ENCODE results near the gene PLA1A.

PLA1A gene

DNA sequence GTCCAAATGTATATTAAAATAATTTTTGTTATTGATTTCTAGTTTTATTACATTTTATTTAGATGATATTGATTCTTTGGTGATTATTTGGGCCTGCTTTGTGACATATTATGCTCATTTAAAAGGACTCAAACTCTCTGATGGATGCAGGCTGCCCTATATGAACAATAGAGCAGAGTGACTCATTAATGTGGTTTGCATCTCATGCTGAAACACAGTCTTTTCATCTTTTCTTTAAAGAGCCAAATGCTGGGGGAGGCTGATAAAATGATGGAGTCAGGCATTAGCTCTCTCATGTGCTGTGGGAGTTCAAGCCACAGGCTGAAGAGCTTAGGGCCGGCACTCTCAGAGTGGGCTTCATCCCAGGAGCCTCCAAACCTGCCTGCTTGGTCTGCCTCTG is 7.2 kb downstream of the PLA1A start:
- in situ Hi-C loops (cut with HindIII; ENCODE audit: low sequenced_read_pairs): no loop called here

DNA sequence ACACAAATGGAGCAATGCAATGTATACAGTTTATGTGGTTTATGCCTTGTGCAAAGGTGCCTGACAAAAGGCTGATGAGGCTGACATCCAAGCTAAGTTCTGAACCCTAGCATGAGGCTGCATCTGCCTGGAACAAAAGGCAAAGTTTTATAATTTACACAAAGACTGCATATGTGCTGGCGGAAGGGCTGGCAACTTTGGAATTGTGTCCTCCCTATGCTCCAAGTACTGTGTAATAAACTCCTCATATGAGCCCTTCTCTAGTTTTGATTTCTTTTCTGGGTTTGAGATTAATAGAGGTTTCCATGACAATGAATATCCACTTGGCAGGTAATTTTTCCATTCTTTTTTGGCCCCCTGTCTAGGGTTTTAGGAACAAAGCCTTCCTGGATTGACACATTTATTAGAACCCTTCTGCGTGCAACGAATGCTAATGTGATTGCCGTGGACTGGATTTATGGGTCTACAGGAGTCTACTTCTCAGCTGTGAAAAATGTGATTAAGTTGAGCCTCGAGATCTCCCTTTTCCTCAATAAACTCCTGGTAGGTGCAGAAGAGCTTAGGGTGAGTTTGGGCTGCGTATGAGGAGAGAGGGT is 10.8 kb downstream of the PLA1A start:
- in situ Hi-C loops (cut with HindIII; ENCODE audit: low sequenced_read_pairs): no loop called here

- in situ Hi-C loops (cut with HindIII; ENCODE audit: low sequenced_read_pairs): no loop called here
These were observed 11.6 kb downstream of the PLA1A start for GRCh38 chr3:119609301-119609700.

DNA sequence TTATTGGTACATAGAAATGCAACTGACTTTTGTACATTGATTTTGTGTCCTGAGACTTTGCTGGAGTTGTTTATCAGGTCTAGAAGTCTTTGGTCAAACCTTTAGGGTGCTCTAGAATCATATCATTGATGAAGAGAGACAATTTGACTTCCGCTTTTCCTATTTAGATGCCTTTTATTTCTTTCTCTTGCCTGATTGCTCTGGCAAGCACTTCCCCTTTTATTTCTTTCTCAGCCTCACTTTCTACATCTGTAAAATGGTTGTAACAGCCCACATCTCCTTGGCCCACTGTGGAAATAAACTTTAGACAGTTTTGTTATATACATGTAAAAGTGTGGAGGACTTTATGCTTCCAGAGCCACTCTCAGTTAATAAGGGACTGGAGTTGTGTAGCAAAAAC is 14.0 kb downstream of the PLA1A start:
- in situ Hi-C loops (cut with HindIII; ENCODE audit: low sequenced_read_pairs): no loop called here

DNA sequence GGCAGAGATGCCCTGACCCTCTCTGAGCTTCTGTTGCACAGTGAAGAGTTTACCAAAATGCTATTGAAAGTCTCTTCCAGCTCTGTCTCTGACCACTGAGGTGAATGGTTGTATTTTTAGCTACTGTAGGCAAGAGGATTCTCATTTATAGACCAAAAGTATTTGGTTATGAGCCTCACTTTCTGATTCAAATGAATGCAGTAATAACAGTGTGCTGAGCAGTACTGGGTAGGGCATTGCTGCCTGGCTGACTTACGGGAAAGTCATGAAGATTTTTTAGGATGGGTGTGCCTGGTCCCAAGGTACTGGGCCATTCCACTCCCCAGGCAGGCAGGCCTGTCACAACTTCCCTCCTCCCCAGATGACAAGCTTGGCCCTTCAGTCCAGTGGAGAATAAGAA is 15.5 kb downstream of the PLA1A start:
- in situ Hi-C loops (cut with HindIII; ENCODE audit: low sequenced_read_pairs): no loop called here

DNA sequence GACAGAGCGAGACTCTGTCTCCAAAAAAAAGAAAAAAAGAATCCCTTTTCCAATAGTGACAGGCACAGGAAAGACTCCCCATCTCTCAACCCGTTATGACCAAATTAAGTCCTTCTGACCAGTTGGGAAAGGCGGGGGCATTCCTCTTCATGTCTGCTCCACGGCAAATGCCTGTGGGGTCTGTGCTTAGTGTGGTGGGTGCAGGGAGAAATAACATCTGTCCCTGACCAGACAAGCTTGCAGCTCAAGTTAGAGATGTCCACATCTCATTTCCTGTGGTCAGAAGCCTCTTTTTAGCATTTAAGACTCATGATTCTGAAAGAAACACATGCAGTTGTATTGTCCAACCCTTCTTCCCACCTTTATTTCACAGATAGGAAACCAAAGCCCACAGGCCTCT is 16.2 kb downstream of the PLA1A start:
- in situ Hi-C loops (cut with HindIII; ENCODE audit: low sequenced_read_pairs): no loop called here

- in situ Hi-C loops (cut with HindIII; ENCODE audit: low sequenced_read_pairs): no loop called here
These were observed 18.4 kb downstream of the PLA1A start for GRCh38 chr3:119616056-119616455.

- in situ Hi-C loops (cut with HindIII; ENCODE audit: low sequenced_read_pairs): no loop called here
These were observed 21.4 kb downstream of the PLA1A start for GRCh38 chr3:119619094-119619493.

- in situ Hi-C loops (cut with HindIII; ENCODE audit: low sequenced_read_pairs): no loop called here
These were observed 23.2 kb downstream of the PLA1A start for GRCh38 chr3:119620899-119621298.

GRCh38 chr3:119624002-119624720 is 26.5 kb downstream of the PLA1A start:
- in situ Hi-C loops (cut with HindIII; ENCODE audit: low sequenced_read_pairs): no loop called here

- in situ Hi-C loops (cut with HindIII; ENCODE audit: low sequenced_read_pairs): no loop called here
These were observed 27.9 kb downstream of the PLA1A start for GRCh38 chr3:119625451-119626153.

DNA sequence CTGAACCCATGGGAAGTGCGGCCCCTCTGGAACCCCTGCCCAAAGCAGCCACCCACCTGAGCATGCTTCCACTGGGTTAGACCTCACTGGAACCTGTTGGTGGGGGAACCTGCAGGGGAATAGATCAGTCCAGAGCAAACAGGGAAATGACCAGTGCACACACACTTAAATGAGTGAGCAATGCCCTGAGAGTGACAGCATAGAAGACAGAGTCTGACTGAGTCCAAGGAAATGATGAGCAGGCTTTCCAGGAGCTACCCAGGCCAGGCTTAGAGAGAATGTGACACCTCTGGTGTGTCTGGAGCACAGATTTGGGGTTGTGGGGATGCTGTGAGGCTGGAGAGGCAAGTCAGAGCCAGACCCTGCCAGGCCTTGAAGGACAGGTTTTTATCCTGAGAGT is 28.5 kb downstream of the PLA1A start:
- in situ Hi-C loops (cut with HindIII; ENCODE audit: low sequenced_read_pairs): no loop called here

- in situ Hi-C loops (cut with HindIII; ENCODE audit: low sequenced_read_pairs): no loop called here
These were observed 29.8 kb downstream of the PLA1A start for GRCh38 chr3:119627461-119627860.

GRCh38 chr3:119628390-119628789 is 30.7 kb downstream of the PLA1A start:
- in situ Hi-C loops (cut with HindIII; ENCODE audit: low sequenced_read_pairs): no loop called here

DNA sequence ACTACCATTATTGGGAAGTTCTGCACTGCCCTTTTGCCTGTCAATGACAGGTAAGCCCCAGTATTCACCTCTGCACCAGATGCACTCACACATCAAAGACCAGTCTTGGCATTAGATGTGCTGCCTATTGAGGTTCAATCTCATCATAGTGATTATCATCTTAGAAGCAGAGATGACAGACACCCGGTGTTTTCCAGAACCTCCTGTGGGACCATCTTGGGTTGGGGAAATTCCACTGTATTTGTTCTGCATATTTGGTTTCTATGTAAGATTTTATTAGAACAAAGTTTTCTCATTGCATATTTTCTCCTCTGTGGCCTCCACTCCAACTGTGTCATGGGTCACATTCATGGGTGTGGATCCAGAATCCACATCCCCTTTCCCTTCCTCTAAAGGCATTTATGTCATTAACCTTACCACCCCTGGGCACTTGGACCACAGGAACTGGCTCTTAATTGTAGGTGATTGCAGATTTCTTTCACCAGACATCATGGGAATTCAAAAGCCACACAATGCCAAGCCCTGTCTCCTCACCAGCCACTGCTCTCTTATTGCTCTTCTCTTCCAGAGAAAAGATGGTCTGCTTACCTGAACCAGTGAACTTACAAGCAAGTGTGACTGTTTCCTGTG is 31.2 kb downstream of the PLA1A start:
- in situ Hi-C loops (cut with HindIII; ENCODE audit: low sequenced_read_pairs): no loop called here

GRCh38 chr3:119630128-119630879 is 32.6 kb downstream of the PLA1A start:
- in situ Hi-C loops (cut with HindIII; ENCODE audit: low sequenced_read_pairs): no loop called here

DNA sequence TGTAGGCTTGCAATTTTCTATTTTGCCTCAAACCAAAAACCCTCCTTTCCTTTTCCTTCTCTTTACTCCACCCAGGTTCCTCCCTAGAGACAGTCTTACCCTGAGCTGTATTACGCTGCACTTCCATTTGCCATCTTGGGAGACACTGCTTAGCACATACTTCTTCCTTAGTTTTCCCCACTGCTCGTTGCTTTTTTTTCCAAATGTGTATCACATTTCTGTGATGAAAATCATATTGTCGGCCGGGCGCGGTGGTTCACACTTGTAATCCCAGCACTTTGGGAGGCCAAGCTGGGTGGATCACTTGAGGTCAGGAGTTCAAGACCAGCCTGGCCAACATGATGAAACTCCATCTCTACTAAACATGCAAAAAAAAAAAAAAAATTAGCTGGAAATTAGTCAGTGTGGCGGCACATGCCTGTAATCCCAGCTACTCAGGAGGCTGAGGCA is 33.2 kb downstream of the PLA1A start:
- in situ Hi-C loops (cut with HindIII; ENCODE audit: low sequenced_read_pairs): no loop called here

GRCh38 chr3:119631516-119631915 is 33.8 kb downstream of the PLA1A start:
- in situ Hi-C loops (cut with HindIII; ENCODE audit: low sequenced_read_pairs): no loop called here

DNA sequence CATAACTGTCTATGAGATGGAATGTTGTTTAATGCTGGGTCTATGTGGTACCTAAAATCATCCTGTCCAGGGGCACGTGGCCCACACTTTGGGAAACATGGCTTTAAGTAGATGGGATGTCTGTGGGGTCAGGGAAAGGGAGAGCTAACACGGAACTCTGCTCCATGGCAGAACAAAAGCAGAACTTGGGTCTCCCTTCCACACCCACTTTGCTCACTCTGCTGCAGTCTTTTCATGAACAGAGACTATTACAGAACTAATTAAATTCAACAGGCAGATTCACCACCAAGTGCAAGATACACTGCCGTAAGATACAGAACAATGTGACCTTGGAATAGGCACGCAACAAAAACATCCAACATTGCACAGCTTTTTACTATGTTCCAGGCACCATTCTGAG is 34.5 kb downstream of the PLA1A start:
- in situ Hi-C loops (cut with HindIII; ENCODE audit: low sequenced_read_pairs): no loop called here

GRCh38 chr3:119632829-119633228 is 35.1 kb downstream of the PLA1A start:
- in situ Hi-C loops (cut with HindIII; ENCODE audit: low sequenced_read_pairs): no loop called here

DNA sequence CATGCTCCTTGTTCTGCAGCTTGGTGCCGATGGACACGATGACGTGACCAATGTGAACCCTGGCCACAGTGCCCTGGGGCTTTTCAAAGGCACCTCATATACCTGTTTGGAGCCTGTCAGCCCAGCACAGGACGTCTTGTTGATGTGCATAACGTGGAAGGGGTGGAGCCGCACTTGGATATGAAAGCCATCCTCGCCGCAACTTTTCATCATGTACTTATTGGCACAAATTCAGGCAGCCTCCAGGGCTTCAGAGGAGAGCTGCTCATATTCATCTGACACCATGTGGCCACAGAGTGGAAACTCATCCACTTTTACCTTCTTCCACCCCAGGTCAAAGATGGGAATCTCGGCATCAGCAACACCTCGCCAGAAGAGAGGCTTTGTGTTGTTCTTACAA is 38.0 kb downstream of the PLA1A start:
- in situ Hi-C loops (cut with HindIII; ENCODE audit: low sequenced_read_pairs): no loop called here

Measured in DLD1 (cell line).